CD4-positive, alpha-beta memory T cell (primary cell): ENCODE measurements around the gene TLR6. TPM values are rescaled to one million over a fixed set of nuclear protein-coding genes. Genes with fewer than 3 reads are reported as not detected.

ENCODE experiments used
- CTCF ChIA-PET: fragments of 350-600 bp; sonication (Branson Sonifier 250); formaldehyde crosslinking; loops from one replicate; lab custom pipeline; 2021; ENCODE audit warnings: inconsistent platforms; ENCODE audit not compliant: partially characterized antibody; lab: Charles Lee
- POLR2A ChIA-PET: fragments of 350-600 bp; sonication (Branson Sonifier 250); formaldehyde crosslinking; loops from one replicate; lab custom pipeline; 2021; ENCODE audit not compliant: partially characterized antibody; lab: Charles Lee
- DNase-seq, 5 donors: peaks; one replicate each; pipeline versions ENCODE4 v3.0.0 to v3.0.0-alpha.2; 2020 to 2022; ENCODE audit warnings: mixed read lengths in 1 of 5
- H3K27ac ChIP-seq: one replicate; pipeline ENCODE4 v1.7.0; 2013; ENCODE audit warnings: low read depth, low read length
- H3K27me3 ChIP-seq: 2 replicates; pipeline ENCODE4 v1.7.0; 2013; ENCODE audit warnings: mild to moderate bottlenecking, low read length, moderate library complexity; ENCODE audit not compliant: insufficient read depth
- H3K36me3 ChIP-seq: 2 replicates; pipeline ENCODE4 v1.7.0; 2013; ENCODE audit warnings: mild to moderate bottlenecking, low read length, moderate library complexity; ENCODE audit not compliant: insufficient read depth
- H3K4me1 ChIP-seq: 2 replicates; pipeline ENCODE4 v1.7.0; 2013; ENCODE audit warnings: mild to moderate bottlenecking, low read length, moderate library complexity; ENCODE audit not compliant: insufficient read depth
- H3K4me3 ChIP-seq, 2 donors: one replicate each; pipeline ENCODE4 v1.7.0; 2013; ENCODE audit warnings: low read length in 2 of 2, mild to moderate bottlenecking in 1 of 2
- H3K9me3 ChIP-seq, 2 donors: one replicate each; pipeline ENCODE4 v1.7.0; 2013; ENCODE audit warnings: low read length in 2 of 2, control low read depth in 1 of 2; ENCODE audit not compliant: control insufficient read depth in 1 of 2
- H3K27ac Mint-ChIP-seq, 7 donors: one replicate each; pipeline ENCODE4 v1.8.0; 2020 to 2021; ENCODE audit warnings: mixed read lengths in 7 of 7, mild to moderate bottlenecking in 6 of 7, inconsistent platforms in 3 of 7, moderate library complexity in 3 of 7
- H3K27me3 Mint-ChIP-seq, 2 donors: one replicate each; pipeline ENCODE4 v1.8.0; 2020 to 2021; ENCODE audit warnings: mixed read lengths in 2 of 2
- H3K36me3 Mint-ChIP-seq, 2 donors: one replicate each; pipeline ENCODE4 v1.8.0; 2020 to 2021; ENCODE audit warnings: mixed read lengths in 2 of 2, inconsistent platforms in 1 of 2, mild to moderate bottlenecking in 1 of 2
- H3K4me1 Mint-ChIP-seq, 4 donors: one replicate each; pipeline ENCODE4 v1.8.0; 2020 to 2021; ENCODE audit warnings: mixed read lengths in 4 of 4, mild to moderate bottlenecking in 1 of 4
- H3K4me3 Mint-ChIP-seq, 8 donors: one replicate each; pipeline ENCODE4 v1.8.0; 2020 to 2021; ENCODE audit warnings: mixed read lengths in 8 of 8, mild to moderate bottlenecking in 7 of 8, moderate library complexity in 6 of 8, inconsistent platforms in 3 of 8
- H3K9me3 Mint-ChIP-seq, 8 donors: one replicate each; pipeline ENCODE4 v1.8.0; 2020 to 2021; ENCODE audit warnings: mixed read lengths in 8 of 8, mild to moderate bottlenecking in 5 of 8, inconsistent platforms in 3 of 8, moderate library complexity in 1 of 8
- intact Hi-C: fragments of 100-400 bp; cut with micrococcal nuclease; formaldehyde crosslinking; loops from one replicate; pipeline ENCODE4 v1.15.1; 2023
- polyA plus RNA-seq, 2 donors: library from polyadenylated mRNA; unstranded; fragments of 300-500 nt; fragmentation: Illumina TruSeq; gene quantifications; one replicate each; pipeline ENCODE4 v1.2.3, GENCODE V29; 2021
- total RNA-seq, 2 experiments: library from RNA; stranded (reverse); gene quantifications; one replicate each; pipeline ENCODE4 v1.2.3, GENCODE V29; 2021

TLR6 gene
- total and polyA plus RNA-seq, 4 experiments from 2014 or later = 0.03 to 7.7 (median 4.1) TPM

DNA sequence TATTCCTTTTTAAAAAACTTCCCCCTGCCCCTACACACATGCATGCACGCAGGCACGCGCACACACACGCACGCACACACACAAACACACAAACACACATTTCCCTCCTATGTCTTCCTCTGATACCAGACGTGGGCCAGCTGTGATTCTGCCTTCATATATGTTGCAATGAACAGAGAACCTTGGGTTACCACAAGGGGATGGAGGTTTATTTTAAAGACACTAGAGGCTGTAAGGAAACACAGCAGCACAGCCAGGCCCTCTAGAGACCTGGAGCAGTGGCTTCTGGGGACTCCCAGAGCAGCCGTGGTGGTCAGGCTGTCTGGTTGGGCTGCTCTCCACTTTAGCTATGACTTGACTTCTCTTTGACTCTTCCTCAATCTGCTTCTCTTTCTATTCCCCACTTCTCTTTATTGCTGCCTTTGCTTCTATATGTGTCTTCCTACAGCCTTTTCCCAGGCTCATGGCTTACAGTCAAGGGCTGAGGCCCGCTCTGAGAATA, 70.7 kb downstream of the TLR6 start:
- H3K36me3 Mint-ChIP-seq = peaks cover 2 to 7% of the 10 kb centered on the region in 2 donors
- H3K27ac Mint-ChIP-seq = no peak overlapping the region
- intact Hi-C loops = no loop called here
- Histone ChIP-seq H3K27ac (no peak overlapping the region), H3K36me3 (no peaks in the 10 kb centered on the region), H3K4me3 (no peak overlapping the region), H3K27me3 (no peaks in the 10 kb centered on the region), H3K4me1 (no peaks in the 10 kb centered on the region), H3K9me3 (no peaks in the 10 kb centered on the region)
- peaks cover 0 to 25% (median 16%) of the 10 kb centered on the region in 8 donors for H3K9me3 Mint-ChIP-seq
- H3K4me3 Mint-ChIP-seq = no peak overlapping the region
- ChIA-PET CTCF (interaction anchor here (0.9 to 6.5 kb wide), 5 partner anchors 17 to 707 kb away, joined by 3 to 86 read pairs (median 3); partner anchors contain the start of gene TLR1), POLR2A (interaction anchor here (1.3 kb wide), 1 partner anchor 18 kb away, joined by 3 read pairs; no protein-coding TSS in a partner anchor)
- no peak for DNase-seq
- H3K4me1 Mint-ChIP-seq = peaks cover 2 to 5% (median 3%) of the 10 kb centered on the region in 4 donors
- H3K27me3 Mint-ChIP-seq = peaks cover 0 to 2% of the 10 kb centered on the region in 2 donors

DNA sequence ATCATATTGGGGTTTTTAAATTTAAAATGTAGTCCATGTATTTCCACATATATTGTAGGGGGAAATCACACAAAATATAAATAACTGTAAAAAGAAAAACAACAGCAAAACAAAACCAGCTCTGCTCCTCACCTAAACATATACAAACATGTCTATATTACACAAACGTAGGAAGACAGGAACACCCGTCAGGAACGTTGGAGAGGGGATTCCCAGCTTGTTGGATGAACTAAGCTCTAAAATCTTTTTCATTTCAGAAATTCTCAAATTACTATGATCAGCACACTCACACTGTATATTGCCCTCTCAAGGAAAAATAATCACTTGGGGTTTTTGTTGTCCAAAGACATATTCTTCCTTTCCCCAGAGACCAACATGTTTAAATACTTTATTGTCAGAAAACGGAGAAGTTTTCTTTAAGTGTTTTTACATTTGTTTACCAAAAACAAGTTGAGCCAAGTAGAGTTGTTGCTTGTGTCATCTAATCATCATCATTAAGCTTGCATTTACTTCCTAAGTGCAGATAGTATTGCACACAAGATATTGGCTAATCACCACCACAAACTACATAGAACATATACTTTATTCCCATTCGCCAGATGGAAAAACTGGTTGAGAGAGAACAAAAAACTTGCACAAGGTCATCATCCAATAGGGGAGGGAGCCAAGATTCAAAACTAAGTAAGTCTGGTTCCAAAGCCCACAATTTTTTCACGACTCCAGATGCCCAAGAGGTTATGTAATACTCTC, 71.4 kb downstream of the TLR6 start:
- Histone ChIP-seq H3K9me3 (no peaks in the 10 kb centered on the region), H3K27me3 (no peaks in the 10 kb centered on the region), H3K4me3 (no peak overlapping the region), H3K27ac (no peak overlapping the region), H3K36me3 (no peaks in the 10 kb centered on the region), H3K4me1 (no peaks in the 10 kb centered on the region)
- no peak for DNase-seq
- no peak overlapping the region for H3K4me3 Mint-ChIP-seq
- POLR2A ChIA-PET = interaction anchor here (0.6 kb wide), 1 partner anchor 201 kb away, joined by 3 read pairs; no protein-coding TSS in a partner anchor
- peaks cover 0 to 2% of the 10 kb centered on the region in 2 donors for H3K27me3 Mint-ChIP-seq
- peaks cover 2 to 5% (median 3%) of the 10 kb centered on the region in 4 donors for H3K4me1 Mint-ChIP-seq
- H3K27ac Mint-ChIP-seq = no peak overlapping the region
- intact Hi-C loops = no loop called here
- peaks cover 0 to 18% (median 10%) of the 10 kb centered on the region in 8 donors for H3K9me3 Mint-ChIP-seq
- CTCF ChIA-PET = interaction anchor here (1.0 to 6.7 kb wide), 7 partner anchors 15 to 707 kb away, joined by 3 to 123 read pairs (median 4); partner anchors contain the start of gene TLR1
- peaks cover 2 to 7% of the 10 kb centered on the region in 2 donors for H3K36me3 Mint-ChIP-seq

DNA sequence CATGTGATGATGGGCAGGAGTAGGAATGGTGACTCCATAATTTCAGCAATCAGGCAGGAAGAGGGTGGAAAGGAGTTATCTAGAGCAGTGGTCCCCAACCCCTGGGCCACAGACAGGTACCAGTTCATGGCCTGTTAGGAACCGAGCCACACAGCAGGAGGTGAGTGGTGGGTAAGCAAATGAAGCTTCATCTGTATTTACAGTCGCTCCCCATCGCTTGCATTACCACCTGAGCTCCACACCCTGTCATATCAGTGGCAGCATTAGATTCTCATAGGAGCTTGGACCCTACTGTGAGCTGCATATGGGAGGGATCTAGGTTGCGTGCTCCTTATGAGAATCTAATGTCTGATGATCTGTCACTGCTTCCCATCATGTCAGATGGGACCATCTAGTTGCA, 72.5 kb downstream of the TLR6 start:
- no peaks in the 10 kb centered on the region for H3K4me1 ChIP-seq
- DNase-seq = no peak
- H3K36me3 ChIP-seq = no peaks in the 10 kb centered on the region
- H3K4me1 Mint-ChIP-seq = peaks cover 2 to 5% (median 3%) of the 10 kb centered on the region in 4 donors
- H3K27ac Mint-ChIP-seq = peak overlapping the region in 1 of 7 donors; percentile 50
- no peak overlapping the region for H3K4me3 Mint-ChIP-seq
- no peaks in the 10 kb centered on the region for H3K27me3 ChIP-seq
- ChIA-PET CTCF (interaction anchor here (1.2 to 6.7 kb wide), 8 partner anchors 10 to 79 kb away, joined by 3 to 123 read pairs (median 6); partner anchors contain the start of gene TLR1), POLR2A (interaction anchor here (1.1 kb wide), 1 partner anchor 24 kb away, joined by 3 read pairs; no protein-coding TSS in a partner anchor)
- no peaks in the 10 kb centered on the region for H3K36me3 Mint-ChIP-seq
- peaks cover 0 to 2% of the 10 kb centered on the region in 2 donors for H3K27me3 Mint-ChIP-seq
- no peaks in the 10 kb centered on the region for H3K9me3 ChIP-seq
- no peak overlapping the region for H3K4me3 ChIP-seq
- H3K9me3 Mint-ChIP-seq = peaks cover 0 to 9% (median 2%) of the 10 kb centered on the region in 8 donors
- H3K27ac ChIP-seq = no peak overlapping the region
- intact Hi-C loops = no loop called here

DNA sequence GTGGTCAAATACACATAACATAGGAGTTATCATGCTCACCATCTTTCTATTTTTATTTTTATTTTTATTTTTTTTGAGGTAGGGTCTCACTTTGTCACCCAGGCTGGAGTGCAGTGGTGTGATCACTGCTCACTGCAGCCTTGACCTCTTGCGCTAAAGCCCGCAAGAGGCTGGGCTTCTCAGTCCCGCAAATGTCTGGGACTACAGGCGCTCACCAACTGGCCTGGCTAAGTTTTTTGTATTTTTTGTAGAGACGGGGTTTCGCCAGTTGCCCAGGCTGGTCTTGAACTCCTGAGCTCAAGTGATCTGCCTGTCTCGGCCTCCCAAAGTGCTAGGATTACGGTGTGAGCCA, 73.5 kb downstream of the TLR6 start:
- no peaks in the 10 kb centered on the region for H3K36me3 ChIP-seq
- Mint-ChIP-seq H3K9me3 (peaks cover 0 to 5% (median 0%) of the 10 kb centered on the region in 8 donors), H3K27me3 (peaks cover 0 to 2% of the 10 kb centered on the region in 2 donors), H3K4me1 (peaks cover 2 to 5% (median 3%) of the 10 kb centered on the region in 4 donors), H3K27ac (no peak overlapping the region), H3K4me3 (no peak overlapping the region), H3K36me3 (no peaks in the 10 kb centered on the region)
- CTCF ChIA-PET = interaction anchor here (0.6 to 6.7 kb wide), 24 partner anchors 10 to 720 kb away, joined by 3 to 123 read pairs (median 6); partner anchors contain the start of genes TLR1 and TLR6
- H3K27me3 ChIP-seq = no peaks in the 10 kb centered on the region
- no peak overlapping the region for H3K27ac ChIP-seq
- no peaks in the 10 kb centered on the region for H3K9me3 ChIP-seq
- no peak for DNase-seq
- POLR2A ChIA-PET = interaction anchor here (0.8 to 1.7 kb wide), 5 partner anchors 19 to 73 kb away, joined by 3 to 7 read pairs (median 6); partner anchors contain the start of gene TLR1
- intact Hi-C loops = loop anchor here (1.0 kb wide), 4 partner anchors 21 to 721 kb away; partner anchors contain the start of gene TLR1
- no peaks in the 10 kb centered on the region for H3K4me1 ChIP-seq
- H3K4me3 ChIP-seq = no peak overlapping the region

DNA sequence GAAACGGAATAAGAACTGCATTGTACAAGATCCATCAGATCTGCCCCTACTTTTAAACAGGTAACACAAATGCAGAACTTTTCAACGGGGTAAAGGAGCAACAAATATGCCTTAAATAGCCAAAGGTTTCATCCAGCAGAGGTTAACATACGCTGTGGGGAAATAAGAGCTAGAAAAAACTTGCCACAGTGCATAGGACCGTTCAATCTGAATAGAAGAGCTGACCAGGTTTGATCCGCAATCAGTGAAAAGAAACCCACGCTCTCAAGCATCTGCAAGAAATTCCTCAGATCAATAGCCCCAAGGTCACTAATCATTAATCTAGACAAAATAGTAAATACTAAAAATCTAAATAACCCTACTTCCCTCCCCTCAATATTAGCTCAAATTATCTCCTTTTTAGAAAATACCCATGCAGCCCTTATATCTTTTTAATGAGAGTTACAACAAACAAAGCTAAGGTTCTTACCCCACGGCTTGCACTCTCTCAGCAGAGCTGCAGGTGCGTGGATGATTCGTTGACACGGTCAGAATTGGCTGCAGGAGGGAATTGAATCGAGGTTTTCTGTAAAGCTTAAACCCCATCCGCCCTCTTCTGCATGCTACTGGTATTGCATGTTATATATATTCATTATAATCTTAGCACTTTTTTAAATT, 74.0 kb downstream of the TLR6 start, which contains the start of gene TLR10:
TSS of gene TLR10 (minus strand) at position 539 of the 657 bp plus-strand sequence. CDS start 7,400 bp downstream, outside the sequence.
- intact Hi-C loops = loop anchor here (1.0 kb wide), 5 partner anchors 22 to 720 kb away; partner anchors contain the start of genes TLR1 and TLR6
- Mint-ChIP-seq H3K9me3 (no peaks in the 10 kb centered on the region), H3K27ac (no peak within 1 kb of the TSS), H3K4me3 (peak within 1 kb of the TSS in 4 of 8 donors; percentile 22 to 62 (median 43)), H3K27me3 (peaks cover 0 to 2% of the 10 kb centered on the region in 2 donors), H3K4me1 (peaks cover 2 to 5% (median 3%) of the 10 kb centered on the region in 4 donors), H3K36me3 (no peaks in the 10 kb centered on the region)
- Histone ChIP-seq H3K4me3 (no peak within 1 kb of the TSS), H3K36me3 (no peaks in the 10 kb centered on the region), H3K9me3 (no peaks in the 10 kb centered on the region), H3K4me1 (no peaks in the 10 kb centered on the region), H3K27me3 (no peaks in the 10 kb centered on the region), H3K27ac (no peak within 1 kb of the TSS)
- ChIA-PET CTCF (interaction anchor here (0.6 to 6.7 kb wide), 34 partner anchors 7 to 983 kb away, joined by 3 to 123 read pairs (median 5); partner anchors contain the start of genes TLR1 and TLR6), POLR2A (interaction anchor here (0.8 to 1.7 kb wide), 5 partner anchors 19 to 73 kb away, joined by 3 to 7 read pairs (median 6); partner anchors contain the start of gene TLR1)
- DNase-seq = peak in 4 of 5 donors; percentile 26 to 50 (median 40)

DNA sequence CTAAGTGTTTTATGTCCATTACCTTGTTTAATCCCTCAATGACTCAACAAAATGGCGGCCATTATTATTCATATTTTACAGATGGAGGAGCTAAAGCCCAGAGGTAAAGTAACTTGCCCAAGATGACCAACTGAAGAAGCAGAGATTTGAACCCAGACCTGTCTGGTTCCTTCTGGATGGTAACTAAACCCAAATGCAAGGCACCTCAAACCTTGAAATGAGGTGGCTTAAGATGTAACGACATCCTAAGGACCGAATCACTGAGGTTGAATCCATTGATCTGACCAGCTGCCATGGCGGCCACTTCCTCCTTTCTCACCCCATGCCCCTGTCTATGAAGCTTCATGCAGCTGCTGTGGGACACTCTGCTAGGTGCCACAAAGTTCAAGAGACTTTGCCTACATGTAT, 74.8 kb downstream of the TLR6 start:
- Histone ChIP-seq H3K36me3 (no peaks in the 10 kb centered on the region), H3K4me3 (no peak overlapping the region), H3K27ac (no peak overlapping the region), H3K9me3 (no peaks in the 10 kb centered on the region), H3K4me1 (no peaks in the 10 kb centered on the region), H3K27me3 (no peaks in the 10 kb centered on the region)
- H3K36me3 Mint-ChIP-seq = no peaks in the 10 kb centered on the region
- DNase-seq = no peak
- CTCF ChIA-PET = interaction anchor here (0.7 to 6.7 kb wide), 26 partner anchors 8 to 982 kb away, joined by 3 to 123 read pairs (median 6); partner anchors contain the start of genes TLR1 and TLR6
- H3K27me3 Mint-ChIP-seq = peaks cover 2 to 6% of the 10 kb centered on the region in 2 donors
- H3K4me3 Mint-ChIP-seq = no peak overlapping the region
- H3K4me1 Mint-ChIP-seq = peaks cover 2 to 5% (median 3%) of the 10 kb centered on the region in 4 donors
- POLR2A ChIA-PET = interaction anchor here (1.4 to 1.7 kb wide), 3 partner anchors 22 to 24 kb away, joined by 5 to 6 read pairs (median 6); partner anchors contain the start of gene TLR1
- no peak overlapping the region for H3K27ac Mint-ChIP-seq
- intact Hi-C loops = loop anchor here (1.0 kb wide), 1 partner anchor 74 kb away; the partner anchor contains the start of gene TLR6
- H3K9me3 Mint-ChIP-seq = no peaks in the 10 kb centered on the region
